Smooth muscle cell (in vitro differentiated cells): ENCODE data around the gene KCTD10. TPM values are rescaled to one million over a fixed set of nuclear protein-coding genes. Genes with fewer than 3 reads are reported as not detected.
A peak's percentile ranks its signal among the peaks of the same experiment; 100 is the strongest.

Experiments
- DNase-seq: peaks from one replicate; lab custom pipeline; 2025; ENCODE audit not compliant: unreplicated experiment; lab: John Stamatoyannopoulos, UW
- H2AFZ ChIP-seq: fragments of 200-600 bp; sonication (generic); 2 replicates; pipeline ENCODE4 v1.6.0; 2016; ENCODE audit warnings: antibody characterized with exemption, low read depth, mild to moderate bottlenecking
- H3F3A ChIP-seq: fragments of 200-600 bp; sonication (generic); 2 replicates; pipeline ENCODE4 v1.6.0; 2017; ENCODE audit warnings: antibody characterized with exemption, low read depth
- H3K27ac ChIP-seq: fragments of 200-600 bp; sonication (generic); 2 replicates; pipeline ENCODE4 v1.5.1; 2016; ENCODE audit warnings: low read depth, mild to moderate bottlenecking
- H3K27me3 ChIP-seq: fragments of 200-600 bp; sonication (generic); 2 replicates; pipeline ENCODE4 v1.6.1; 2016; ENCODE audit warnings: low read depth, mild to moderate bottlenecking
- H3K36me3 ChIP-seq: fragments of 200-600 bp; sonication (generic); 2 replicates; pipeline ENCODE4 v1.5.1; 2016; ENCODE audit warnings: low read depth
- H3K4me1 ChIP-seq: fragments of 200-600 bp; sonication (generic); 2 replicates; pipeline ENCODE4 v1.5.1; 2016; ENCODE audit warnings: low read depth
- H3K4me2 ChIP-seq: fragments of 200-600 bp; sonication (generic); 2 replicates; pipeline ENCODE4 v1.6.0; 2016; ENCODE audit warnings: mild to moderate bottlenecking
- H3K4me3 ChIP-seq: fragments of 200-600 bp; sonication (generic); 2 replicates; pipeline ENCODE4 v1.5.1; 2016; ENCODE audit warnings: mild to moderate bottlenecking
- H3K79me2 ChIP-seq: fragments of 200-600 bp; sonication (generic); 2 replicates; pipeline ENCODE4 v1.6.0; 2016; ENCODE audit warnings: low read depth, mild to moderate bottlenecking
- H3K9ac ChIP-seq: fragments of 200-600 bp; sonication (generic); 2 replicates; pipeline ENCODE4 v1.6.0; 2016; ENCODE audit warnings: low read depth
- H3K9me3 ChIP-seq: fragments of 200-600 bp; sonication (generic); replicated peaks from 2 replicates; pipeline ENCODE4 v1.5.1; 2016; ENCODE audit warnings: low read depth
- H4K20me1 ChIP-seq: fragments of 200-600 bp; sonication (generic); 2 replicates; pipeline ENCODE4 v1.6.0; 2016; ENCODE audit warnings: low read depth
- CTCF ChIP-seq: fragments of 200-600 bp; sonication (generic); IDR thresholded peaks from 2 replicates; pipeline ENCODE4 v1.5.1; 2017; ENCODE audit warnings: borderline replicate concordance, mild to moderate bottlenecking, antibody characterized with exemption; ENCODE audit not compliant: insufficient read depth, poor library complexity, severe bottlenecking
- WGBS: methylation state at CpG from one replicate; pipeline ENCODE4 v1.1.7; 2016; ENCODE audit warnings: low lambda C conversion rate; 5-methylcytosine and 5-hydroxymethylcytosine counted together
- polyA plus RNA-seq: library from polyadenylated mRNA; unstranded; fragments of >200 nt; fragmentation: Nextera tagmentation; extraction: Ambion mirVana; gene quantifications from 2 replicates; pipeline ENCODE4 v1.2.1, GENCODE V29; 2016
- total RNA-seq: library from RNA; depleted of rRNA; stranded (reverse); fragments of >200 nt; gene quantifications from 2 replicates; pipeline ENCODE4 v1.2.3, GENCODE V29; 2014

Gene KCTD10
- total and polyA plus RNA-seq, 2 experiments from 2014 or later, result 79.6 to 89.7 TPM

GRCh38 chr12:109461846-109462756, 15.0 kb downstream of the KCTD10 start:
- Histone ChIP-seq H3F3A (peaks cover 65% of the 10 kb centered on the region), H3K9ac (peak overlapping the region; percentile 79), H3K79me2 (peaks cover 79% of the 10 kb centered on the region), H3K4me1 (peaks cover 66% of the 10 kb centered on the region), H3K36me3 (no peaks in the 10 kb centered on the region), H3K4me2 (peak overlapping the region; percentile 77), H3K27me3 (no peaks in the 10 kb centered on the region), H4K20me1 (peaks cover 4% of the 10 kb centered on the region), H3K4me3 (peak overlapping the region; percentile 20), H3K27ac (peak overlapping the region; percentile 96), H2AFZ (no peak overlapping the region), H3K9me3 (no peaks in the 10 kb centered on the region)
- DNase-seq, result peak; percentile 34
- WGBS, result 57% methylated on average over 13 of the region's 13 CpGs
- TF ChIP-seq CTCF, result no peak

- peak overlapping the region; percentile 96 for H3K27ac ChIP-seq
- peaks cover 60% of the 10 kb centered on the region for H3F3A ChIP-seq
- peak overlapping the region; percentile 79 for H3K9ac ChIP-seq
- H2AFZ ChIP-seq, result no peak overlapping the region
- H3K9me3 ChIP-seq, result no peaks in the 10 kb centered on the region
- peak overlapping the region; percentile 77 for H3K4me2 ChIP-seq
- H3K36me3 ChIP-seq, result no peaks in the 10 kb centered on the region
- TF ChIP-seq CTCF, result no peak
- no peaks in the 10 kb centered on the region for H3K27me3 ChIP-seq
- 53% methylated on average over 8 of the region's 8 CpGs for WGBS
- H3K79me2 ChIP-seq, result peaks cover 79% of the 10 kb centered on the region
- no peaks in the 10 kb centered on the region for H4K20me1 ChIP-seq
- DNase-seq, result no peak
- no peak overlapping the region for H3K4me3 ChIP-seq
- H3K4me1 ChIP-seq, result peaks cover 66% of the 10 kb centered on the region
Measured at GRCh38 chr12:109461049-109461845, 15.9 kb downstream of the KCTD10 start.

GRCh38 chr12:109460538-109460937, 16.6 kb downstream of the KCTD10 start:
- H3K79me2 ChIP-seq, result peaks cover 79% of the 10 kb centered on the region
- H3K27me3 ChIP-seq, result no peaks in the 10 kb centered on the region
- no peak overlapping the region for H3K4me3 ChIP-seq
- H3K4me1 ChIP-seq, result peaks cover 66% of the 10 kb centered on the region
- peak overlapping the region; percentile 96 for H3K27ac ChIP-seq
- DNase-seq, result no peak
- peaks cover under 1% of the 10 kb centered on the region for H3K36me3 ChIP-seq
- no peak overlapping the region for H2AFZ ChIP-seq
- H3K4me2 ChIP-seq, result peak overlapping the region; percentile 77
- H4K20me1 ChIP-seq, result no peaks in the 10 kb centered on the region
- no peaks in the 10 kb centered on the region for H3K9me3 ChIP-seq
- WGBS, result 95% methylated on average over 13 of the region's 13 CpGs
- no peak for TF ChIP-seq CTCF
- peak overlapping the region; percentile 79 for H3K9ac ChIP-seq
- peaks cover 59% of the 10 kb centered on the region for H3F3A ChIP-seq
